NCI-H2081 treated with DMSO at 0.1 percent for 48 hours (cell line): ENCODE data around the gene CFAP57.

Experiments
- DNase-seq: peaks from one replicate; lab custom pipeline; 2025; lab: John Stamatoyannopoulos, UW

Gene CFAP57

DNA sequence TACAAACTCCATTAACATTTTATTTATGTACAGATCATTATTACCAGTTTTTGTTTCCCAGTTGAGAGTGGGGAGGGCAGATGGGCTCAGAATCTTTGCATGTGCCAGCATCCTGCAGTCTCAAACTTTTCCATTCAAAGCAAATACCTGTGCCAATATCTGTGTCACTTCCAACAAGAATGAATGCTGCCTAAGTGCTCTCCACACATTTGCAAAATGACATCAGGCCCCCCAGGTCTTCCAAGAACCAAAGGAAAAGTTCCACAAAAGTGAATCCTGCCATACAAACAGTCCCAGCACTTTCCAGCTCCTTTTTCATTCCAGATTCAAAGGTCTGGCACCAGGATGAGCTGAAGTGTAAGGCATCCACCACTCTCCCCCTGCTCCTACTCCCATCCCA is 127.0 kb downstream of the CFAP57 start:
- no peak for DNase-seq

DNA sequence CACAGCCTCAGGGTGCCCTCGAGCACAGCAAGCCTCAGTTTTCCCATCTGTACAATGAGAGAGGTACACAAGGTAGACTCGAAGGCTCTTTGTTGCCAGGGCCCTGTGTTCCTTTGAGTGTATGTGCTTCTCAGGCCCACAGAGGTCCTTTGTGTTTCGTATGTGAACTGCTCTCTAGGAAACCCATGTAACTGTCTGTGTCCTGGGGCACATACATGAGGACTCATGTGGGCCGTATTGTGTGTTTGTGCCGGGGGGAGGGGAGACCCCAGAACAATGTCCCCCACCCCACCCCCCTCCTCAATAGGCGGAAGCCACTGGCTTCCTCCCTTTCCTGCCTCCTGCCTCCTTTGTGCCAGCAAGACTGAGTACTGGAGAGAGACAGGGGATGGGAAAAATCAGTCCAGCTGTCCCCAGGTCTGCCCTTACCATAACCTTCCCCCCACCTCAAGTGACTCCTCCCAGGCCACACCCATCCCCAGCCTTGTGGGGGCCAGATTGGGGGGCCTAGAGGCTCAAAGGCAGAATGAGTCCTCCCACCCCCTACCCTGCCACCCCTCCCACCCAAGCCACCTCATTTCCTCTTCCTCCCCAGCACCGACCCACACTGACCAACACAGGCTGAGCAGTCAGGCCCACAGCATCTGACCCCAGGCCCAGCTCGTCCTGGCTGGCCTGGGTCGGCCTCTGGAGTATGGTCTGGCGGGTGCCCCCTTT is 128.4 kb downstream of the CFAP57 start, which contains the start of gene TIE1:
Gene TIE1 (plus strand): TSS at position 605 of the 717 bp plus-strand sequence. CDS start 90 bp downstream, at position 695.
- no peak for DNase-seq

DNA sequence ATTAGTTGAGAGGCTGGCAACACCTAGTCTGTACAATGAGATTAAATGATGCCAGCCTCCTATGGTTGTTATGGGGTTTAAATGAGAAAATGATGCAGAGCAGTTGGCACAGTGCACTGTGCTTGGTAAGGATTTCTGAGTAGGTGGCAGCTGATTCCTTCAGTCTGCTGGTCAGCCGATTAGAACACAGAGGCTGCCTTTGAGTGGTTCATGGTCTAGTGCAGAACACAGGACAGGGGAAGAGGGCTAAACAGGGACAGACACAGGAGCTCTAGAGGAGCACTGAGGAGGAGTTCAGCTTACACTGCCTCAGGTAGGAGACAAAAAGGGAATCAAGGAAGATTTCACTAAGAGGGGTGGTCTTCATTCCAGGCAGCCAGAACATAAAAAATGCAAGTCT is 130.1 kb downstream of the CFAP57 start:
- DNase-seq, result no peak

DNA sequence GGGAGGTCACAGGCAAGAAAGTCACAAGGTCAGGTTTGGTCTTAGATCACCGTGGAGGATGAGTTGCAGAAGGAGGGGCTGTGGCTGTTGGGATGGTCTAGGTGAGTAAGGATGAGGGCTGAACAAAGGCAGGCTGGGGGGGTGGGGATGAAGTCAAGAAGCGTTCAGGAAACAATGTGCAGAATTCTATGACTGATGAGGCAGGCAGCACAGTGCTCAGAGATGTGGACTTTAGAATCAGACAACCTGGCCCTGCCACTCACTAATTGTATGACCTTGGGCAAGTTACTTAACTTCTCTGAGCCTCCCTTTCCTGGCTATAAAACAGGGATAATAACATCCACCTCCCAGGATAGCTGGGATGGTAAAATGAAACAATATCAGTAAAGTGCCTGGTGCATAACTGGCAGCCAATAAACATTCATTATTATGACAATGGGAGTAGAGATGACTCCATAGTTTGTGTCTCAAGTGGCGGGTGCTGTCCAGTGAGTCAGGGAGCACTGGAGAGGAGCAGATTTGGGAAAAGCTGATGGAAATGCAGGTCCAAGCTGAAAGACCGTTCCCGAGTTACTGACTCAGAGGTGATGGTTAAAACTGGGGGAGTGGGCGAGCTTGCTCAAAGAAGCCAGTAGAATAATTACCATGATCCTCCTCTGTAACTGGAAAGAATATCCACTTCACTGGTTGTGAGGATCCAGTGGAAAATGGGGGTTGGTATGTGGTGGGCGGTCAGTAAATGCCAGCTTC is 130.8 kb downstream of the CFAP57 start:
- no peak for DNase-seq

DNA sequence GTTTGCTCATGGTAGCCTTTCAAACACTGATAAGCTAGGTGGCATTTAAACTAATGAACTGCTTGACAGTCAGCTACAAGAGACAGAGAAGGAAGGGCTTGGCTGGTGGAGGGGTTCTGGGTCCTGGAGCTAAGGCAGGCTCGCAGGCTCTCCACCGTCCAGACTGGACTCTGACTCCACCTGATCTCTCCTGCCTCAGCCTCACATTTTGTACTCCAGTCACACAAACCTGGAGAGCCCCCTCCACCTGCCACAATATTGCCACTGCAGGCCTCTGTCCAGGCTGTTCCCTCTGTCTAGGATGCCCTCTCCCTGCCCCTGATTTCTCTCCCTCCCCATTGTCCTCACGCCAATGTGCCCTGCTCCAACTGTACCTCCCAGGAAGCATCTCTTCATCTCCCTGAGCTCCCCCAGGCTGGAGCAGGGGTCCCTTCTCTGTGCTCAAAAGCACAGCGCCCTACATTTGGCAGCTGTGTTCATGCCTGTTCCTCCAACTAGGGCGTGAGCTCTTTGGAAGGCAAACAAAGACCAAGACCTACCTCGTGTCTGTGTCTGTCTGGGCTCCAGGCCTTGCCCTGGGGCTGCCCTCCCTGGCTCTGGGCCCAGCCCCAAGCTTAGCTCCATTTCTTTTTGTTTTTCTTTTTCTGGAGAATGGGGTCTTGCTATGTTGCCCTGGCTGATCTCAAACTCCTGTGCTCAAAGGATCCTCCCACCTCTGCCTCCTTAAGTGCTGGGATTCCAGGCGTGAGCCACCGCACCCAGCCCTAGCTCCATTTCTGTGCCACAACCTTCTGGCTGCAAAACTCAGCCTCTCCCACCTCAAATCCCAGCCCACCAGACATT is 131.6 kb downstream of the CFAP57 start:
- DNase-seq, result no peak
